HG03571 (cell line): Measurements from ENCODE around the gene LRRFIP1.
"Not testable (repeated sequence)": the region's sequence is repeated elsewhere in the genome, so short reads cannot be mapped to it uniquely, and the experiment has no call there.

Source experiments
- ATAC-seq: cut with Tn5 transposase; IDR thresholded peaks from one replicate; pipeline ENCODE4 v1.9.1; 2021; ENCODE audit not compliant: unreplicated experiment

Gene LRRFIP1

DNA sequence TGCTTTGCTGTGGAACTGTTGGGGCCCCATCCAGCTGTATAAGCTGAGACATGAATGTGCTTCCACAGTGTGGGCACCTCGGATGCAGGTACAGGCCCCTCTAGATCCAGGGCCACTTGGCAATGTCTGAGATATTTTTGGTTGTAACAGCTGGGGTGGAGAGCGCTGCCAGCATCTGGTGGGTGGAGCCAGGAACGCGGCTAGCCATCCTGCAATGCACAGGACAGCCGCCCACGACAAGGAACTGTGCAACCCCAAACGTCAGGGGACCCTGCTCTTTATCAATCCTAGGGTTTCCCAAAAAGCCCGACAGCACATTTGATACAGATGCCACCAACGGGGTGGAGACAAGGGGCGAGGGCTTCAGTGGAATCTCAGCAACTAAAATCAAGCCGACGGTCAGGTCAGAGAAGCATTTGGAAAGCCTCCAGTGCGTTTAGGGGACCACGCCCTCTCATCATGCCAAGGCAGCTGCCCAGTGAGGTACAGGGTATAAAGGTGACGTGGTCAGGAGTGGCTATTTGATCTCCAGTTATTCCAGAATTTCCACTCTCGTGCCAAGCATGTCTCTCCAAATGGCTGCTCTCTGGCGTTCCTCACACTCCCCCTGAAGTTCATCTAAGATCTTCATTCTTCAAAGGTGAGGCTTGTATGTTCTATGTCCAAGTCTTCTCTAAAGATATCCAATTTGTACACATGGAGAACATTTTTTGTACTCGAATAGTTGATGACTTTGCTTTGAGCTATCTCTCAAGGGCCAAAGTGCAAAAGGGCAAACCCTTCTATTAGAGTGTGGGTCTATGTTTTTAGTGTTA lies 55.7 kb downstream of the LRRFIP1 start:
- no peak for ATAC-seq

DNA sequence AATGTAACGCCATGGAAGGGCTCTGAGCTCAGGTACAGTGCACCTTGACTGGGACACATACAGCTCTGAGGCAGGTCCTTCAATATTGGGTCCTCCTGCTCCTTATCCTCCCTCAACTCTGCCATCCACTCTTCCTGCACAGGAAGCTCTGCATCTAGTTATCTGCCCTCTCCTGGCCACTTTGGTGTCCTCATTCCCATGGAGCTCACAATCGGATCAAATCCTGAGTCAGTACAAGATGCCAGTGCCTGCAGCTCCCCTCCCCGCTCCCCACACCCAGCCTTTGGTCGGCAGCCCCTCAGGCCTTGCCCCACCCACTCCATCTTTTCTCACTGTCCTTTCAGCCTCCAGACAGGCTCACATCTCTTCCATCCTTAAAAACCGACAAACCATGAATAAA lies 58.0 kb downstream of the LRRFIP1 start:
- ATAC-seq: no peak

DNA sequence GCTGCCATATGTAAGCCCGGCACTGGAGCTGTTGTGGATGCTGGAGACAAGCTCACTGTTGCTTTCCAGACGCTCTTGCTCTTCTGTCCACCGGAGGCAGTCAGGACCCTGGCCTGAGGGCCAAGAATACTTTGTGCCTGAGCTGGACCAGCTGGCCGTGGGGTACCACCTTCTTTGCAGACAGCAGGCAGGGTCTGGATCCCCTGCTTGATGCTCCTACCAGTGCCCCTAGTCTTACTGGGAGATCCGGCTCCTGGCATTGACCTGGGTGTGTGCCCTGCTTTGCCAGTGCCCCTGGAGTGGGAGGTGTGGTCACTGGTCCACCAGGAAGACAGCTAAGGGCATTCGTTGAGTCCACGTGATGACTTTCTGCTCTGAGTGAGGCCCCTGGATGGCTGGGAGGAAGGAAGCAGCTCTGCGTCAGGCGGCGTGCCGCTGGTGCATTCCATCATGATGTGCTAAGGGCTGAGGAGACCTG lies 59.3 kb downstream of the LRRFIP1 start:
- no peak for ATAC-seq

DNA sequence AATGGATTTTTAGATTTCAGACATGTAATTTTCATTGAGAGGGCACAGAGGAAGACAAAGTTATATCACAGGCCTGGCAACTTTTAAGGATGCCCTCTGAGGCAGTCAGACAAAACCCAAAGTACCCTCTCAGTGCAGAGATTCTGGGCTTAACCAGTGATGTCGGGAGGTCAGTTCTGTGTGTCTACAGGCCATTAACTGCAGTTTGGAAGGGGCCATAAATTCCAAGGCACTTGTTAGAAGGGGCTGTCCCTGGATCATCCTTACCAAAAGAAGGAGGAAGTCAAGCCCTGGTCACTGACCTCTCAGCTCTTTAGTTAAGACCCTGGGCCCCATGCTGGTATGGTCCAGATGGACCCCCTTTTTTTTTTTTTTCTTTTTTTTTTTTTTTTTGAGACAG lies 60.7 kb downstream of the LRRFIP1 start:
- ATAC-seq: no peak

DNA sequence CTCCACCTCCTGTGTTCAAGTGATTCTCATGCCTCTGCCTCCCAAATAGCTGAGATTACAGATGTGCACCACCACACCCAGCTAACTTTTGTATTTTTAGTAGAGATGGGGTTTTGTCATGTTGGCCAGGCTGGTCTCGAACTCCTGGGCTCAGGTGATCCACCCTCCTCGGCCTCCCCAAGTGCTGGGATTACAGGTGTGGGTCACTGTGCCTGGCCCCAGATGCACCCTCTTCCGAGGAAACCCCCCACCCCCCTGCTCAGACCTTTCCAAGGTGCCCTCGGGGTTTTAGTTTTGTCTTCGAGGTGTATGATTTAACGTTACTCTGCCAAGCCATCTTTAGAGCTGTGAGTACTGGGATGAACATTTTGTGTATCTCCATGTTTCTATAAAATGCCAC lies 61.2 kb downstream of the LRRFIP1 start:
- not testable (repeated sequence) for ATAC-seq

DNA sequence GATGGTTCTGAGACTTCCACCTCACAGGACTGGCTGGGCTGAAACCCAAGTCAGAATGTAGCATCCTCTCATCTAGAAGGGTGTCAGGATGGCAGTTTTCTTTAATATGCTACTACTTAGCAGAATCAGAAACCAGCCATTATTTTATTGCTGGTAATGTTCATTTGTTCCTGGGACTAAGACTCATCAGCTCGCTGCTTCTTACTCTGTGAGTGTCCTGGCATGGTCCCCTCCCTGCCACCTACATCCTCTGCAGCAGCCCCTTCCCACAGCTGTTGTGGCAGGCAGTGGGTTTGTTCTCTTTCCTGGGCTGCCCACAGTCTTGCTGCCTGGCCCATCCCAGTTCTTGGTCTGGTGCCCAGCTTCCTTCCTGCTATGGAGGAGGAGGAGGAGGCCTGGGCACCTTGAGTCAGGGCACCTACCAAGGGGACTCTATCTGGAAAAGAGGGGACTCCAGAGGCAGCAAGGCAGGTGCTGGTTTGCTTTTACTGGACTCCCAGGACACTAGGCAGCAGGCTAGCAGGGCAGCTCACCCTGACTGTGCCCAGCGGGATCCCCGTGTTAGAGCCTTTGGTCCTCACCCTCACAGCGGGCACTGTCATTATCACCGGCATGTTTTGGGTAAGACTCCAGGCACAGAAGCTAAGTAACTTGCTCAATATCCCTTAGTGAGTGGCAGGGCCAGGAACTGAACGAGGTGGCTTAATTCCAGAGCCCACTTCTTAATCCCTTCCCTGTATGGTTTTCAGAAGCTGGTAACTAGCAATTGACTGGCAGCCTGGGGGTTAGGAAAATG lies 62.1 kb downstream of the LRRFIP1 start:
- ATAC-seq: no peak

DNA sequence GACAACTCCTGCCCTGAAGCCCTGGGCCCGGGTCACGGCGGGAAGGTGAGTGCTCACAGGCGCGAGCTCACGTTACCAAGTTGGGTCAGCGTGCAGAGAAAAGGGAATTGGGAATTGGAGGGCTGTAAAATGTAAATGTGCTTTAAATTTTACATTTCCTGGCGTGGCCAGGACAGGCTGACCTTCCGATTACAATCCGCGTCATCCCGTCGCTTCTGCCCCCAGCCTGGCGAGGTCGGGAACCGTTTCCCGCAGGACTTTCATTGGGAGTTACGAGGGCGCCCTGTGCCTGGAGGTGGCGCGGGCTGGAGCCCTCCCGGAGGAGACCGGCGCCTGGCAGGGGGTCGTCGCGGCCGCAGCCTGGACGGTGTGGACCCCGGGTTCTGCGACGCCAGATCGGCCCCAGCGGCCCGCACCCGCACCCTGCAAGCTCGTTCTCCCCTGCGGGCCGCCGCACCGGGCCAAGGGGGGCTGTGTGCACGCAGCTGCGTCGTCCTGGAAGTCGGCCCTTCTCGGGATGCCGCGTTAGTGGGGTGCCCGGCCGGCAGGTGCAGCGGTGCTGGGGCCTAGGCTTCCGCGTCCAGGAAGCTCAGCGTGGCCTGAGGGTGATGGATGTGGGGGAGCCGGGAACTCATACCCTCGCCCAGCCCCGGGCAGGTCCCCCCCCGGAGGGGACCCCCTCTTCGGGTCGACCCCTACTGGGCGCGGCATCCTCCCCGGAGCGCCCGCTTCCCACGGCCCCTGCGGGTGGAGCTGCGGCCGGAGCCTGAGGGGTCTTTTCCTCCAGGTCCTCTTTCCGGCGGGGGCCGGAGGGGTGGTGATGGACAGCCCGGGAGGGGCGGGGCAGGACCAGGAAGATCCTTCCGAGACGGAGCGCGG lies 63.9 kb downstream of the LRRFIP1 start:
- ATAC-seq: peak; percentile 35

DNA sequence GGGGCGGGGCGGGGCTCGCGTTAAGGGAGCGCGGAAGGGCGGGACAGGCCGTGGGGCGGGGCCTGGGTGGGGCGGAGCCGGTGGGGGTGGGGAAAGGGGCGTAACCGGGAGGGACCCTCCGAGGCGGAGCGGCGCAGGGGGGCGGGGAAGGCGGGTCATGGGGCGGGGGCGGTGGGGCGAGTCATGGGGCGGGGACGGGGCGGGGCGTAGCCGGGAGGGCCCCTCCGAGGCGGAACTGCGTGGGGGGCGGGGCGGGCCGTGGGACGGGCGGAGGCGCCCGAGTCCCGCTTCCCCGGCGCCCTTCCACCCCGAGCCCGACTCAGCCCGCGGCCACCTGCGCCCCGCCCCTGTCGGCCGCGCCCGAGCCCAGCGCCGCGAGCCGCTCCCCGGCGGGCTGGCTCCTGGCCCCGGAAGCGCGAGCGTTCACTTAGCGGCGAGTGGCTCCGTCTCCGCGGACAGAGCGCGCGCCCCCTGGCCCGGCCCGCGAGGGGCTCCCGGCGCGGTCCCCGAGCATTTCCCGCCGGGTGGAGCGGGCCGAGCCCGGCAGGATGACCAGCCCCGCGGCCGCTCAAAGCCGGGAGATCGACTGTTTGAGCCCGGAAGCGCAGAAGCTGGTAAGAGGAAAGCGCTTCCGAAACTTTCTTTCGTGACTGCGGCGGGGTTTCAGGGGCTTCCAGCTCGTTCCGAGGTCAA lies 64.7 kb downstream of the LRRFIP1 start:
- ATAC-seq: peak; percentile 43

DNA sequence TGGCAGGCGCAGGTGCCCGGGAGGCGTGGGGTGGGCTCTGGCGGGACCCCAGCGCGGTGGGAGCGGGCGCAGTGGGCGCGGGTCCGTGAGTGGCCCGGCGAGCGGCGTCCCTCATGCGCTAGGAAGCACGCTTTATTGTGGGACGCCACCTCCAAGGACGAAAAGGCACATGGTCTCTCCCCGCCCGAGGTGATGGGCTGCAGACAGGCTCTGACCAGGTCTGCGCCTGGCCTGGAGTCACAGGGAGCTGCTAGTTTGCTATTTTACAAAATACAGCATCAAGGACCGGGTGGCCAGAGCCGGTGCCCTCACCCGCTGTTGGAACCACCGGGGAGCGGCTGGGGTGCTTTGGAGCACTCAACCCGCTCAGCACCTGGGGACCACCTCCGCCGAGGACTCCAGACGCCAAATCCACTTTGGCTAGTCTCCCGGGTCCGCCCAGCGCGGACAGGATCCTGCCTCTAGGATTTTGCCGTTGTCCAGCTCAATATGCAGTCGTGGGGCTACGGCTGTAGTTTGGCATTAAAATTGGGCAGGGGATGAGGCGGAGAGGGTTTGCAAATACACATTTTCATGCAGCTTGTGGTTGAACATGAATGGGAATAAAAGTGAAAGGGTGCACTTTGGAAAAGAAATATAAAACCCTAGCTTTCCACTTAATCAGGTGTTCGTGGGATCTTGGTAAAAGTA lies 65.4 kb downstream of the LRRFIP1 start:
- no peak for ATAC-seq

DNA sequence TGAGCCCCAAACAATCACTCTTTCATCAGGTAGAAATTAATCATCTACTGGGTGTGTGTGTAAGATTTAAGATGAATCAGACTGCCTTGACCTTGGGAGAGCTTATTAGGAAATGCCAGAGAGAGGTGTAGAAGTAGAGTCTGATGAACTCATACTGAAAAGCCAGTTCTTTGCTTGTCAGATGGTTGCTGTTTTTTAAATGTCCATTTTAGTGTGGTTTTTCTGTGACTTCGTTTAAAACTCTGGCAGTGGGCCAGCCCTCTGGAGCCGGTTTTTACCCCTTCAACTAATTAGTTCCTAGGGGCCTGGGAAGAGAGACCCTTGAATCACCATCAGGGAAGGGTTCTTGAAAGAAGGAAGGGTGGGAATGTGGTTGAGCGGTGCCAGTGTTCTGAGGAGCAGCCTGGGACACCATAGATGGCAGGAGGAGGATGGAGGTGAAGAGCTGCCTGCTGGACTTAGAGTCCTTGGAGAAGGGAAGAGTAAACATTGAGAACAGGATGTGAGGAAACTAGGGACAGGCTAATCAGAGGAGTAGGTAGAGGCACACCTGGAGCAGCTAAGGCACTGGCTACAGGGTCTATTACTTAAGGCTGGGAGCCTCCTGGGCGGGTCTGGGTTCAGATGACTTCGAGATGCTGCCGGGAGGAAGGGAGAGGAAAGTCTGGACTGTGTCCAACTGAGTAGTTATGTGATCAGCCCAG lies 66.1 kb downstream of the LRRFIP1 start:
- no peak for ATAC-seq

DNA sequence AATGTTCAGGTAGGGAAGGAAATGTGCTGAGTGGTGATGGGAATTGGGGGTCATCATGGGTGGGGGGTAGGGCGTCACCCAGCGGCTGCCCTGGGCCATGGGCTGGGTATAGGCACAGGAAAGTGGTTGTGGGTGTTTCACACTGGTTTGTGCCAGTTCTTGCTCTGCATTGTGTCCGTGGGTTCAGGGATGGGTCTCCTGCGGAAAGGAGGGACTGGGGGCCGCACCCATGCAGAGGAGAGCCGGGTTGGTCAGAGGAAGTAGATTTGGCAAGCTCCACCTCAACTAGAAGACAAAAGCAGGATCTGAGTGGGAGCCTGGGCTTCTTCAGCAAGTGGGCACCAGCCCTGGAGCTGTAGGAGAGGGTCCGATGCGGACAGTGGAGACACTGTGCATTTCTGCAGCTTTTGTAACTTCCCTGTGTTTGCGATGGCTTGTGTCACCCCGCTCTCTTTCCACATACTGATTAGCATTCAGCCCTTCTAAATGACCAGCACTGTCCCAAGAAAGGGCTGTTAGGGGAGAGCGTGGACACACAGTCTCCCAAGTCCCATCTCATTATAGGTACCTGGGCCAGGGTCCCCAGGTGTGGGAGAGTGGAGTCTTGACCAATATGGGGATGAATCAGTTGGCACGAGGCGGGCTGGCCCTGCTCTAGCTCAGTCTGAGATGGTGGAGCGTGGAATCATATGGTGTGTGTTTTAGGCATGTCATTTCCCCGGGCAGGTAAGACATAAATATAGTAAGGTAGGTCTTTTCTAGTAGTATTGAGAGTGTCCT lies 67.2 kb downstream of the LRRFIP1 start:
- ATAC-seq: no peak

DNA sequence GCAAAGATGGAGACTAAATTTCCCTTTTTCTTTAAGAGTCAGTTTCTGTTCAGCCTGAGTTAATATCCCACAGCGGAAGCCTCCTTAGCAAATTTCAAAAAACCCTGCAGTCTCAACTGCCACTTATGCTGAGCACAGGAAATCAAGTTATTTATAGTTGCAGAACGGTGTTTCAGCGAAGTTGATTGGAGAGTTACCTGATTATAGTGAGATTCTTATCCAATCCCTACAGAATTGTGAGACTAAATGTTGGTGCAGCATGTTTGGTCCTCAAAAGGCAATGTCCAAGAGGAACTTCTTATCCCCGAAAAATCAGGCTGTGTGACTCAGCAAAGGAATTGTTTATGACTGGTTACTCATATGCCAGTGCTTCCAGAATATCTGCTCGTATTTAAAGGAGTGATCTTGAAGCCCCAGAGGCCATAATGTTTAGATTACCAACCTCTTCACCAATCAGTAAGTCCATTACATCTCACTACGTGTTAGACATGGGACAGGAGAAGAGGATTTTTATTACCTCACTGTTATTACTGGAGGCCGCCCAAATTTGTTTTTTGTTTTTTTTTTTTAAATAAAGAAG lies 67.9 kb downstream of the LRRFIP1 start:
- no peak for ATAC-seq

DNA sequence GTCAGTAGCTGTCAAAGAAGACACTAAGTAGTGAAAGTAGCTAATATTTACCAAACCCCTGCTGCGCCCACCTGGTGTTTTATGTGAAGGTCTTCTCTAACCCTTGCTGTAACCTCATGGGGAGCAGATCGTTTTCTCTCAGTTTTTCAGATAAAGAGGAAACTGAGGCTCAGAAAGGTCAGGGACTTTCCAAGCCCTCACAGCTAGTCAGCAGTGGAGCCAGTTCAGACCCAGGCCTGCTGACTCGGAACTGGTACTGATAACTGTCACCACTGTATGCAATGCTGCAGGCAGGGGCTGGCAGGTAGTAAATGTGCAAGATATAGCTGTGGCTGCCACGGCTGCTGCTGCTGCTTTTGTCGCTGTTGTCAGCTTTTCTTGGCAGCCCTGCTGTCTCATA lies 69.1 kb downstream of the LRRFIP1 start:
- peak; percentile 32 for ATAC-seq

DNA sequence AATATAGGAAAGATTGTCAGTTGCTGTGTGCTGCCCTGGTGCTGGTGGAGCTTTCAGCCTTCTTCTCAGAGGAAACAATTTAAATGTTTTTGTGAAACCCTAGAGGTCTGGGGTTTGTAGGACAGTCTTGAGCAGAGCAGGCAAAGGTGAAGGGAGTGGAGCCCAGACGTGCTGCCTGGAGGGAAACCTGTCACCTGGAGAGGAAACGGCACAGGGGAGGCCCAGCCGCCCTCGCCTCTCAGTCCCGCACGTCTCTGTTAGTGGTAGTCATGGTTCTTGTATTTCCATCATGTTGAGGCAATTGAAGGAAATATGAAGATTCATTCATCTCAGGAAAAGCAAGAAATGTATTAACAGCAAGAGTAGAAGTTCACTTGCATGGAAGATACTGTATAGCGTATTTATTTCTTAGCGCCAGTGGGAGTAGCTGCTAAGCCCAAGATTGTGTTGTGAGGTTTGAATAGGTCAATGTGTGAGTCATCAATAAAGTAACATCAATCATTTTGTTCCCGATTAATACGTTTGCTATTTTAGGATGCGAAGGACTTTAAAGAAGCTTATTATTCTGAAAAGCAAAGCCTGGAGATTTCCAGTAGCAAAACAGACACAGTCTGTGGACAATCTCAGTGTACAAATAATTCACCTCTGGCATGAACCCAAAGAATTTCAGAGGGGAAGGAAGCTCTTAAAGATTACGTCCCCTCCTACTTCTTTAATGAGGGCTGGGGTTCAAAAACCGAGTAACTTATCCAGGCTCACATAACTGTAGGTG lies 70.4 kb downstream of the LRRFIP1 start:
- no peak for ATAC-seq

DNA sequence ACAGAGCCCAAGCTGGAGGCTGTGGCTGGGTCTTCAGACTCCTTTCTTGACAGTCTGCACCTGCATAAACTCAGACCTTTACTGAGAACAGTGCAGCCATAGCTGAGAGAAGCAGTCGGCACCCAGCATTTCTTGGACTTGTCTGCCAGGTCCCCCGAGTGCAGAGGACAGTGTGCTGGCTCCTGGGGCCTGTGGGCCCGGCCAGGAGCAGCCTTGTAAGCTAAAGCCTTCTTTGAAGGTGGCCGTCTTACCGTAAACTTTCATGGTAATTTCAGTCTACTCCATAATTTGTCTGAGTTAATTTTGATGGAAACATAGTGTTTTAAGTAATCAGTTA lies 70.9 kb downstream of the LRRFIP1 start:
- no peak for ATAC-seq

DNA sequence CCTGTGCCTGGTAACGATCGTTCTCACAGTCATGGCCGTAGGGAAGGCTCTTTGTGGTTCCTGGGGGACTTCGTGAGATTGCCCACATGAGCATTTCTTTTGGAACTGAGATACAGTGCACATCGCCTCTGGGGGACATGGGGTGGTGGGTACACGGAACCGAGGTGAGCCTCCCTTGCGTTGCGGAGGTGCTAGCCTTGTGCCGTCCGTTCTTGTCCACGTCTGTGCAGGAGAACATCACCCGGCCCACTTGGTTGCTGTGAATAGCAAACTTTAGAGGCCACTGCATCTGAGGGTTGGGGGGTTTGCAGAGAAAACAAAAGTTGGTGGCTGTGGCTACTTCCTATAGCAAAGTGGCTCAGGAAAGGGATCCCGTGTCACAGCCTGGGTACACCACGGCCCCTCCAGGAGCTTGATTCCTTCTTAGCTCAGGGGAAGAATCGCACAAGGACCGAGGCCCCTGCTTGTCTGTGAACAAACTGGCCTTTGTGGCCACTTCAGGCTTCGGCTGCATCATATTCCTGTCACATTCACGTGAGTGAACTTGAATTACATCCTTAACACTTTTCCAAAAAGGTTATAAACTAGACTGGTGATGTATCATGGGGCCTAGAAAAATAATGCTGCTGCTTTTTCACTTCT lies 72.6 kb downstream of the LRRFIP1 start:
- ATAC-seq: no peak

DNA sequence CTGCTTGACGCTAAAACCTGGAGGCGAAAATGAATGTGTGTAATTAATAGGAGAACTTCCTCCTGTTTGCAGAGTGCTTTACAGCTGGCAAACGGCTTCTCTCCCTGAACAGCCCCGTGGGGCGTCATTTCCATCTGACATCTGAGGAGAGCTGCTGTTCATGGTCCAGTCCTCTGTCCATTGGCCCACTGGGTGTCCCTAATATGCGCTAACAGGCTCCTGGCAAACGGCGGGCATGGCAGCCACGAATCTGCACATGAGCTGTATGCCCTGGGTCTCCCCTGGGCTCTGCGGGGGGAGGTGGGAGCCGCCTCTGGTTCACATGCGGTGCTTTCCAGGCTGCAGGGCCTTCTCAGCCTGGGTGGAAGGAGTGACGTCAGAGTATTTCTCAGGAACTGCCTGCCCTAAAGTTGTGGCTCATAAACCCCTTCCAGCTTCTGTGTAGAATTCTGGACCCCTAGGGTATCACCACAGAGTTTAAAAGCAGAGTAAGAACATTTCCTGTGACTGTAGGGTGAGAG lies 73.2 kb downstream of the LRRFIP1 start:
- ATAC-seq: no peak
